HepG2 (cell line): ENCODE measurements around the gene WNT10A. TPM values are rescaled to one million over a fixed set of nuclear protein-coding genes. Genes with fewer than 3 reads are reported as not detected.

ENCODE experiments used
- HDAC2 ChIP-seq: sonication (generic); formaldehyde crosslinking; IDR thresholded peaks from 2 replicates; pipeline ENCODE4 v1.4.0; 2020; ENCODE audit warnings: missing genetic modification reagents
- MXI1 ChIP-seq: IDR thresholded peaks from 3 replicates; pipeline ENCODE4 v1.6.1; 2012; ENCODE audit warnings: low read depth, low read length, inconsistent platforms, borderline replicate concordance
- PCBP1 ChIP-seq: fragments of 200-400 bp; formaldehyde crosslinking; IDR thresholded peaks from 2 replicates; pipeline ENCODE4 v1.6.1; 2017; ENCODE audit warnings: mild to moderate bottlenecking, low read depth, low read length, borderline replicate concordance
- TCF7L2 ChIP-seq: IDR thresholded peaks from 2 replicates; pipeline ENCODE4 v1.6.1; 2011; ENCODE audit warnings: mild to moderate bottlenecking, low read depth, low read length, moderate library complexity
- U2AF1 ChIP-seq: fragments of 200-400 bp; formaldehyde crosslinking; optimal IDR thresholded peaks from 2 replicates; pipeline ENCODE3; 2017; ENCODE audit warnings: mild to moderate bottlenecking, low read depth, low read length
- ZNF124 ChIP-seq: sonication (generic); formaldehyde crosslinking; IDR thresholded peaks from 2 replicates; pipeline ENCODE4 v1.4.0; 2020; ENCODE audit warnings: missing genetic modification reagents
- ZNF138 ChIP-seq: sonication (generic); formaldehyde crosslinking; IDR thresholded peaks from 2 replicates; pipeline ENCODE4 v1.5.0; 2020; ENCODE audit warnings: mild to moderate bottlenecking, low read depth, missing genetic modification reagents
- ZNF768 ChIP-seq: sonication (generic); formaldehyde crosslinking; IDR thresholded peaks from 2 replicates; pipeline ENCODE4 v1.4.0; 2020; ENCODE audit warnings: missing genetic modification reagents
- ZNF839 ChIP-seq: sonication (generic); formaldehyde crosslinking; IDR thresholded peaks from 2 replicates; pipeline ENCODE4 v1.4.0; 2020; ENCODE audit warnings: missing genetic modification reagents, mild to moderate bottlenecking, borderline replicate concordance
- ZSCAN22 ChIP-seq: sonication (generic); formaldehyde crosslinking; IDR thresholded peaks from 2 replicates; pipeline ENCODE4 v1.4.0; 2020; ENCODE audit warnings: mild to moderate bottlenecking, missing genetic modification reagents
- polyA plus RNA-seq, 8 experiments: library from polyadenylated mRNA; depleted of rRNA in 3 of 8; stranded (reverse) in 7 of 8; unstranded in 1 of 8; fragments of >200 nt; fragmentation: Illumina TruSeq in 4 of 8; extraction: Trizol in 4 of 8; gene quantifications; 2 replicates each; pipeline versions ENCODE4 v1.2.1 to v1.2.3, GENCODE V29; 2011 to 2016; ENCODE audit warnings: low read depth in 4 of 8, missing spikeins in 1 of 8, mixed read lengths in 1 of 8; ENCODE audit not compliant: insufficient read depth in 1 of 8
- total RNA-seq, 5 experiments: library from RNA; depleted of rRNA; stranded (reverse); fragments of >200 nt; fragmentation: Illumina TruSeq; extraction: Trizol; gene quantifications; 2 replicates each; pipeline ENCODE4 v1.2.3, GENCODE V29; 2016; ENCODE audit warnings: low read depth in 1 of 5
- TF ChIP-seq, protein P1 (sequence below): sonication (generic); formaldehyde crosslinking; IDR thresholded peaks from 2 replicates; pipeline ENCODE4 v1.4.0; 2020; ENCODE audit warnings: mild to moderate bottlenecking, missing genetic modification reagents
- TF ChIP-seq, protein P2 (sequence below): sonication (generic); formaldehyde crosslinking; IDR thresholded peaks from 2 replicates; pipeline ENCODE4 v1.9.0; 2021; ENCODE audit warnings: missing genetic modification reagents, borderline replicate concordance
- TF ChIP-seq, protein P3 (sequence below): sonication (generic); formaldehyde crosslinking; IDR thresholded peaks from 2 replicates; pipeline ENCODE4 v1.4.0; 2020; ENCODE audit warnings: missing genetic modification reagents
- TF ChIP-seq, protein P4 (sequence below): sonication (generic); formaldehyde crosslinking; IDR thresholded peaks from 2 replicates; pipeline ENCODE4 v1.4.0; 2020; ENCODE audit warnings: missing genetic modification reagents

The WNT10A gene
- total and polyA plus RNA-seq, 2 of the 13 experiments (the other 11 are each of a cell fraction or from before 2014, with no cell fraction given), result 0.03 TPM; not detected in 1

DNA sequence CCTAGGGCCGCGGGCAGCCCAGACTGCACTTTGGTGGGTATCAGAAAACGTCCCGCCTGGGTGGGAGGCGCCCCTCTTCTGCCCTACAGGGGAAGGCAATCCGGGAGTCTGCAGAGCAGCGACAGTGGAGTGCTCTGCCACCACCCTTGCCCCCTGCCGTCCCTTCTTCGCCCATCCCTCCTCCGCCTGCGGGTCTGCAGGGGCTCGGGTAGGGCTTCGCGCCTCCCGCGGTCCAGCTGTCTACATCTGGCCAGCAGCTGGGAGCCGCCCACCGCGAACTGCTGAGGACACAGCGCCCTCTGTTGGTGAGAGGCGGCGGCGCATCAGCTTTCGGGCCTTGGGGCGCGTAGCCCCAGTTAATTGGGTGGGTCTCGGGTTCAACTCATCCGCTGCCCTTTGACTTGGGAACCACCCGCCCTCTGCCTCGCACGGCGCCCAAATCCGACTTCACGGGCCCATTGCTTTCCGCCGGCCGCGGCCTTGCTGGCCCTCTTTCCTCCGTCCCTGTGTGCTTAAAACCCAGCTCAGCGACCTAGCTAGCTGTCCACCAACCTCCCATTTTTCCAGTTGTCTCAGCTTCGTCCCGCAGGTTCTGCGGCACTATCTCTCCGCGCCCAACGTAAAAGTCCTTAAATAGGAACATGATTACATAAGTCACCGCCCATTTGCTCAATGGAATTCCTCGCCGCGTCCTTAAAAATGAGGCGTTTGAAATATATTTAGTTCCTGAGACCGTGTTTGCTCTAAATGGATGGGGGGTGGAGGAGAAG is 17.6 kb downstream of the WNT10A start (continued):
- TF ChIP-seq, protein P1, sequence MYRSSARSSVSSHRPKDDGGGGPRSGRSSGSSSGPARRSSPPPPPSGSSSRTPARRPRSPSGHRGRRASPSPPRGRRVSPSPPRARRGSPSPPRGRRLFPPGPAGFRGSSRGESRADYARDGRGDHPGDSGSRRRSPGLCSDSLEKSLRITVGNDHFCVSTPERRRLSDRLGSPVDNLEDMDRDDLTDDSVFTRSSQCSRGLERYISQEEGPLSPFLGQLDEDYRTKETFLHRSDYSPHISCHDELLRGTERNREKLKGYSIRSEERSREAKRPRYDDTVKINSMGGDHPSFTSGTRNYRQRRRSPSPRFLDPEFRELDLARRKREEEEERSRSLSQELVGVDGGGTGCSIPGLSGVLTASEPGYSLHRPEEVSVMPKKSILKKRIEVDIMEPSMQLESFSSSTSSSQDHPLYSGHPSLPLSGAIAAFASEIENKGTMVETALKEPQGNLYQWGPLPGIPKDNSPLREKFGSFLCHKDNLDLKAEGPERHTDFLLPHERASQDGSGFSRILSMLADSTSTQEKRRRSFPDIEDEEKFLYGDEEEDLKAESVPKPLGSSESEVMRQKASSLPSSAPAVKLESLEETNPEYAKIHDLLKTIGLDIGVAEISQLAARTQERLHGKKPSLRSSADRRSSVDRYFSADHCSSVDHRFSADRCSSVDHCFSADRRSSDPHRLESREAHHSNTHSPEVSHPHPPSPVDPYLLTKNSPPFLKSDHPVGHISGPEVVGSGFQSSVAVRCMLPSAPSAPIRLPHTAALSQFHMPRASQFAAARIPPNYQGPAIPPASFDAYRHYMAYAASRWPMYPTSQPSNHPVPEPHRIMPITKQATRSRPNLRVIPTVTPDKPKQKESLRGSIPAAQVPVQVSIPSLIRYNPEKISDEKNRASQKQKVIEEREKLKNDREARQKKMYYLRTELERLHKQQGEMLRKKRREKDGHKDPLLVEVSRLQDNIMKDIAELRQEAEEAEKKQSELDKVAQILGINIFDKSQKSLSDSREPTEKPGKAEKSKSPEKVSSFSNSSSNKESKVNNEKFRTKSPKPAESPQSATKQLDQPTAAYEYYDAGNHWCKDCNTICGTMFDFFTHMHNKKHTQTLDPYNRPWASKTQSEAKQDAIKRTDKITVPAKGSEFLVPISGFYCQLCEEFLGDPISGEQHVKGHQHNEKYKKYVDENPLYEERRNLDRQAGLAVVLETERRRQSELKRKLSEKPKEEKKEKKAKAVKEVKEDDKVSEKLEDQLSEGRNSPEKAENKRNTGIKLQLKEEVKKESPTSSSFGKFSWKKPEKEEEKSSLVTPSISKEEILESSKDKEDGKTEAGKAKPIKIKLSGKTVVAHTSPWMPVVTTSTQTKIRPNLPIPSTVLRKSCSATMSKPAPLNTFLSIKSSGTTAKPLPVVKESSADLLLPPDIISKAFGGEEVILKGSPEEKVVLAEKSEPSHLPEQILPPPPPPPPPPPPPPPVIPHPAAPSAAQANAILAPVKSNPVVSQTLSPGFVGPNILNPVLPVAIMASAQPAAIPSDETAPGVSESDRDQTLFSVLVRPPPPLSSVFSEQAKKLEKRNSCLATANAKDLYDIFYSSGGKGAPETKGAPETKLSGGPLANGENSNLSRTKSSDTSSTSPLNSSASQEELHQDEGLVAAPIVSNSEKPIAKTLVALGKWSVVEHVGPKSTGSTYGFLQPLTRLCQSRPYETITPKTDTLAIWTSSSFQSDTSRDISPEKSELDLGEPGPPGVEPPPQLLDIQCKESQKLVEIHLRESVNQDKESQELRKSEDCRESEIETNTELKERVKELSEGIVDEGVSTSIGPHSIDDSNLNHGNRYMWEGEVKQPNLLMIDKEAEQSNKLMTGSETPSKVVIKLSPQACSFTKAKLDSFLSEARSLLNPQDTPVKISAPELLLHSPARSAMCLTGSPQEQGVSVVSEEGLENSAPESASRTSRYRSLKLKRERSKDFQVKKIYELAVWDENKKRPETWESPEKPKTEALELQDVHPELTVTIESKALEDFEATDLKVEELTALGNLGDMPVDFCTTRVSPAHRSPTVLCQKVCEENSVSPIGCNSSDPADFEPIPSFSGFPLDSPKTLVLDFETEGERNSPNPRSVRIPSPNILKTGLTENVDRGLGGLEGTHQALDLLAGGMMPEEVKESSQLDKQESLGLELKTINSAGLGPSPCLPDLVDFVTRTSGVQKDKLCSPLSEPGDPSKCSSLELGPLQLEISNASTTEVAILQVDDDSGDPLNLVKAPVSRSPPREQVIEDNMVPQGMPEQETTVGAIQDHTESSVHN, result peak; percentile 81; the same call in 1 of the 2 replicates
- no peak for TF ChIP-seq TCF7L2
- TF ChIP-seq ZNF124 (CRISPR knock-in tag), result 0 out of 2 replicates have a peak, but pooled peaks have one; percentile 72
- TF ChIP-seq U2AF1, result no peak
- TF ChIP-seq, protein P2, sequence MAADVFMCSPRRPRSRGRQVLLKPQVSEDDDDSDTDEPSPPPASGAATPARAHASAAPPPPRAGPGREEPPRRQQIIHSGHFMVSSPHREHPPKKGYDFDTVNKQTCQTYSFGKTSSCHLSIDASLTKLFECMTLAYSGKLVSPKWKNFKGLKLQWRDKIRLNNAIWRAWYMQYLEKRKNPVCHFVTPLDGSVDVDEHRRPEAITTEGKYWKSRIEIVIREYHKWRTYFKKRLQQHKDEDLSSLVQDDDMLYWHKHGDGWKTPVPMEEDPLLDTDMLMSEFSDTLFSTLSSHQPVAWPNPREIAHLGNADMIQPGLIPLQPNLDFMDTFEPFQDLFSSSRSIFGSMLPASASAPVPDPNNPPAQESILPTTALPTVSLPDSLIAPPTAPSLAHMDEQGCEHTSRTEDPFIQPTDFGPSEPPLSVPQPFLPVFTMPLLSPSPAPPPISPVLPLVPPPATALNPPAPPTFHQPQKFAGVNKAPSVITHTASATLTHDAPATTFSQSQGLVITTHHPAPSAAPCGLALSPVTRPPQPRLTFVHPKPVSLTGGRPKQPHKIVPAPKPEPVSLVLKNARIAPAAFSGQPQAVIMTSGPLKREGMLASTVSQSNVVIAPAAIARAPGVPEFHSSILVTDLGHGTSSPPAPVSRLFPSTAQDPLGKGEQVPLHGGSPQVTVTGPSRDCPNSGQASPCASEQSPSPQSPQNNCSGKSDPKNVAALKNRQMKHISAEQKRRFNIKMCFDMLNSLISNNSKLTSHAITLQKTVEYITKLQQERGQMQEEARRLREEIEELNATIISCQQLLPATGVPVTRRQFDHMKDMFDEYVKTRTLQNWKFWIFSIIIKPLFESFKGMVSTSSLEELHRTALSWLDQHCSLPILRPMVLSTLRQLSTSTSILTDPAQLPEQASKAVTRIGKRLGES, result no peak
- TF ChIP-seq HDAC2 (CRISPR knock-in tag), result no peak
- TF ChIP-seq, protein P3, sequence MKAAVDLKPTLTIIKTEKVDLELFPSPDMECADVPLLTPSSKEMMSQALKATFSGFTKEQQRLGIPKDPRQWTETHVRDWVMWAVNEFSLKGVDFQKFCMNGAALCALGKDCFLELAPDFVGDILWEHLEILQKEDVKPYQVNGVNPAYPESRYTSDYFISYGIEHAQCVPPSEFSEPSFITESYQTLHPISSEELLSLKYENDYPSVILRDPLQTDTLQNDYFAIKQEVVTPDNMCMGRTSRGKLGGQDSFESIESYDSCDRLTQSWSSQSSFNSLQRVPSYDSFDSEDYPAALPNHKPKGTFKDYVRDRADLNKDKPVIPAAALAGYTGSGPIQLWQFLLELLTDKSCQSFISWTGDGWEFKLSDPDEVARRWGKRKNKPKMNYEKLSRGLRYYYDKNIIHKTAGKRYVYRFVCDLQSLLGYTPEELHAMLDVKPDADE (CRISPR knock-in tag), result no peak
- TF ChIP-seq ZSCAN22 (CRISPR knock-in tag), result no peak
- TF ChIP-seq, protein P4, sequence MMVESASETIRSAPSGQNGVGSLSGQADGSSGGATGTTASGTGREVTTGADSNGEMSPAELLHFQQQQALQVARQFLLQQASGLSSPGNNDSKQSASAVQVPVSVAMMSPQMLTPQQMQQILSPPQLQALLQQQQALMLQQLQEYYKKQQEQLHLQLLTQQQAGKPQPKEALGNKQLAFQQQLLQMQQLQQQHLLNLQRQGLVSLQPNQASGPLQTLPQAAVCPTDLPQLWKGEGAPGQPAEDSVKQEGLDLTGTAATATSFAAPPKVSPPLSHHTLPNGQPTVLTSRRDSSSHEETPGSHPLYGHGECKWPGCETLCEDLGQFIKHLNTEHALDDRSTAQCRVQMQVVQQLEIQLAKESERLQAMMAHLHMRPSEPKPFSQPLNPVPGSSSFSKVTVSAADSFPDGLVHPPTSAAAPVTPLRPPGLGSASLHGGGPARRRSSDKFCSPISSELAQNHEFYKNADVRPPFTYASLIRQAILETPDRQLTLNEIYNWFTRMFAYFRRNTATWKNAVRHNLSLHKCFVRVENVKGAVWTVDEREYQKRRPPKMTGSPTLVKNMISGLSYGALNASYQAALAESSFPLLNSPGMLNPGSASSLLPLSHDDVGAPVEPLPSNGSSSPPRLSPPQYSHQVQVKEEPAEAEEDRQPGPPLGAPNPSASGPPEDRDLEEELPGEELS (CRISPR knock-in tag), result no peak
- no peak for TF ChIP-seq MXI1
- TF ChIP-seq PCBP1, result peak; percentile 81; the same call in 1 of the 2 replicates
- no peak for TF ChIP-seq ZNF839 (CRISPR knock-in tag)
- no peak for TF ChIP-seq ZNF138 (CRISPR knock-in tag)
- TF ChIP-seq ZNF768 (CRISPR knock-in tag), result peak; percentile 63; the same call in 1 of the 2 replicates
